IPS-15b (cell line): ENCODE measurements around the gene NT5C2.
"Not testable (repeated sequence)": the region's sequence is repeated elsewhere in the genome, so short reads cannot be mapped to it uniquely, and the experiment has no call there.

Source experiments
- H3K27me3 ChIP-seq: one replicate; pipeline ENCODE4 v1.6.1; 2013; ENCODE audit warnings: low read length; ENCODE audit not compliant: control insufficient read depth, insufficient read depth
- H3K36me3 ChIP-seq: one replicate; pipeline ENCODE4 v1.6.1; 2013; ENCODE audit warnings: low read length; ENCODE audit not compliant: control insufficient read depth, insufficient read depth
- H3K4me1 ChIP-seq: one replicate; pipeline ENCODE4 v1.6.1; 2013; ENCODE audit warnings: mild to moderate bottlenecking, low read length; ENCODE audit not compliant: control insufficient read depth, insufficient read depth
- H3K4me3 ChIP-seq: one replicate; pipeline ENCODE4 v1.5.1; 2013; ENCODE audit warnings: low read depth, low read length
- H3K9ac ChIP-seq: one replicate; pipeline ENCODE4 v1.6.1; 2013; ENCODE audit warnings: low read depth, mild to moderate bottlenecking, low read length
- H3K9me3 ChIP-seq: one replicate; pipeline ENCODE4 v1.6.1; 2013; ENCODE audit warnings: mild to moderate bottlenecking, low read length; ENCODE audit not compliant: control insufficient read depth, insufficient read depth

The NT5C2 gene

GRCh38 chr10:103078676-103079075 is 114.4 kb downstream of the NT5C2 start:
- Histone ChIP-seq H3K9me3 (no peaks in the 10 kb centered on the region), H3K9ac (no peak overlapping the region), H3K36me3 (peaks cover 12% of the 10 kb centered on the region), H3K4me3 (no peak overlapping the region), H3K4me1 (no peaks in the 10 kb centered on the region), H3K27me3 (no peaks in the 10 kb centered on the region)

- Histone ChIP-seq H3K36me3 (peaks cover 12% of the 10 kb centered on the region), H3K9ac (no peak overlapping the region), H3K4me3 (no peak overlapping the region), H3K9me3 (no peaks in the 10 kb centered on the region), H3K27me3 (no peaks in the 10 kb centered on the region), H3K4me1 (no peaks in the 10 kb centered on the region)
Measured at GRCh38 chr10:103078309-103078615, 114.8 kb downstream of the NT5C2 start.

GRCh38 chr10:103077491-103078308 is 115.4 kb downstream of the NT5C2 start:
- H3K9me3 ChIP-seq = no peaks in the 10 kb centered on the region
- H3K4me3 ChIP-seq = no peak overlapping the region
- H3K36me3 ChIP-seq = peaks cover 12% of the 10 kb centered on the region
- no peak overlapping the region for H3K9ac ChIP-seq
- H3K4me1 ChIP-seq = no peaks in the 10 kb centered on the region
- no peaks in the 10 kb centered on the region for H3K27me3 ChIP-seq

- Histone ChIP-seq H3K9me3 (no peaks in the 10 kb centered on the region), H3K4me3 (no peak overlapping the region), H3K27me3 (no peaks in the 10 kb centered on the region), H3K36me3 (peaks cover 12% of the 10 kb centered on the region), H3K4me1 (no peaks in the 10 kb centered on the region), H3K9ac (no peak overlapping the region)
Measured at GRCh38 chr10:103077020-103077419, 116.1 kb downstream of the NT5C2 start.

GRCh38 chr10:103072891-103073290 is 120.2 kb downstream of the NT5C2 start:
- peaks cover 5% of the 10 kb centered on the region for H3K4me1 ChIP-seq
- H3K4me3 ChIP-seq = no peak overlapping the region
- H3K9me3 ChIP-seq = no peaks in the 10 kb centered on the region
- no peaks in the 10 kb centered on the region for H3K27me3 ChIP-seq
- H3K9ac ChIP-seq = no peak overlapping the region
- peaks cover 12% of the 10 kb centered on the region for H3K36me3 ChIP-seq

- no peaks in the 10 kb centered on the region for H3K9me3 ChIP-seq
- peaks cover 8% of the 10 kb centered on the region for H3K36me3 ChIP-seq
- H3K27me3 ChIP-seq = no peaks in the 10 kb centered on the region
- no peak overlapping the region for H3K9ac ChIP-seq
- no peak overlapping the region for H3K4me3 ChIP-seq
- peaks cover 5% of the 10 kb centered on the region for H3K4me1 ChIP-seq
Measured at GRCh38 chr10:103072276-103072675, 120.8 kb downstream of the NT5C2 start.

GRCh38 chr10:103069453-103070331 is 123.4 kb downstream of the NT5C2 start:
- no peak overlapping the region for H3K4me3 ChIP-seq
- peaks cover 2% of the 10 kb centered on the region for H3K36me3 ChIP-seq
- no peak overlapping the region for H3K9ac ChIP-seq
- H3K4me1 ChIP-seq = peaks cover 5% of the 10 kb centered on the region
- H3K27me3 ChIP-seq = no peaks in the 10 kb centered on the region
- no peaks in the 10 kb centered on the region for H3K9me3 ChIP-seq

- no peaks in the 10 kb centered on the region for H3K27me3 ChIP-seq
- no peak overlapping the region for H3K9ac ChIP-seq
- H3K4me3 ChIP-seq = no peak overlapping the region
- no peaks in the 10 kb centered on the region for H3K9me3 ChIP-seq
- peaks cover 5% of the 10 kb centered on the region for H3K4me1 ChIP-seq
- peaks cover 2% of the 10 kb centered on the region for H3K36me3 ChIP-seq
Measured at GRCh38 chr10:103067956-103068355, 125.1 kb downstream of the NT5C2 start.

- Histone ChIP-seq H3K27me3 (no peaks in the 10 kb centered on the region), H3K4me3 (no peak overlapping the region), H3K4me1 (peaks cover 5% of the 10 kb centered on the region), H3K9me3 (no peaks in the 10 kb centered on the region), H3K9ac (no peak overlapping the region), H3K36me3 (peaks cover 2% of the 10 kb centered on the region)
Measured at GRCh38 chr10:103067484-103067883, 125.6 kb downstream of the NT5C2 start.

- H3K36me3 ChIP-seq, H3K4me3 ChIP-seq, H3K27me3 ChIP-seq, H3K9ac ChIP-seq, H3K4me1 ChIP-seq, H3K9me3 ChIP-seq: not testable (repeated sequence)
Measured at GRCh38 chr10:103067099-103067477, 126.0 kb downstream of the NT5C2 start.

- no peaks in the 10 kb centered on the region for H3K9me3 ChIP-seq
- H3K4me1 ChIP-seq = peaks cover 5% of the 10 kb centered on the region
- peaks cover 2% of the 10 kb centered on the region for H3K36me3 ChIP-seq
- H3K9ac ChIP-seq = no peak overlapping the region
- H3K4me3 ChIP-seq = no peak overlapping the region
- H3K27me3 ChIP-seq = no peaks in the 10 kb centered on the region
Measured at GRCh38 chr10:103066141-103067098, 126.7 kb downstream of the NT5C2 start.
